ENCODE measurements around the gene SLC18A3. TPM values are rescaled to one million over a fixed set of nuclear protein-coding genes. Genes with fewer than 3 reads are reported as not detected.

The SLC18A3 gene
- total RNA-seq, 1 experiment from 2014 or later = not detected

DNA sequence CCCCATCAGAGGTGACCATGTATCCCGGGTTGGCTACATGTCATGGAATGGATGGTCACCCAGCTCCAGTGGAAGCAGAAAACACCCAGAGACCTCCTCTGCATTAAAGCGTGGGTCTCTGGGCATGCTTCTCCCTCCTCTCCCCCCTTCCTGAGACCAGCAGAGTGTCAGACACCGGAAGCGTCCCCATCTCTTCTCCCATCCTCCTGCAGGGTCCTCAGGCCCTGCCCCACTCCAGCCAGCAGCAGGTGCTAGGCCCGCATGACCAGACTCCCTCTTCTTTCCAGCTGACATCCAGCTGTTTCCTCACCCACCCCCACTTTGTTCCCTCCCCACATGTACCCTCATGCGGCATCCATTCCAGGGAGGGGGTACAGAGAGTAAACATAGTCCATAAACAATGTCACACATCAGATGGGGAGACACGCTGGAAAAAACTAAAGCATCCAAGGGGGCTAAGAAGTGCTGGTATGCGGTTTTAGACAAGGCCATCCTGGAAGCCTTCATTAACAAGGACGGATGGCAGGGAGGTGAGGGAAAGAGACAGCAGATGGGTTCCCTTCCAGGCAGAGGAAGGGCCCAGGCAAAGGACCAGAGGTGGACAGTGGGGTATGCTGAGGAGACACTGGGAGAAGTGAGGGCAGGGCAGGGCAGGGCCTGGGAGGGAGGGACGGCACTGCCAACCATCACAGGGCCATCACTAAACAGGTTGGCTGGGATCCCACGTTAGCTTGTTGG is 12.5 kb upstream of the SLC18A3 start:
- Histone ChIP-seq H3K9ac (ENCODE audit: extremely low read depth, insufficient read length, low read length) (no peak overlapping the region), H3T11ph (ENCODE audit: low read length) (no peak overlapping the region), H2BK15ac (ENCODE audit: low read depth, low read length) (no peak overlapping the region), H3K27ac (ENCODE audit: insufficient read length, low read depth, low read length) (no peak overlapping the region), H2BK12ac (ENCODE audit: insufficient read length, low read depth, low read length) (no peak overlapping the region), H3K79me1 (ENCODE audit: insufficient read depth, low read depth, low read length, poor library complexity, severe bottlenecking) (no peaks in the 10 kb centered on the region), H3K23me2 (ENCODE audit: insufficient read length, low read depth, low read length, poor library complexity, severe bottlenecking) (no peaks in the 10 kb centered on the region), H3K79me2 (ENCODE audit: insufficient read depth, low read length) (no peaks in the 10 kb centered on the region), H3K9me3 (ENCODE audit: control insufficient read depth, low read depth, low read length) (no peaks in the 10 kb centered on the region), H4K91ac (ENCODE audit: insufficient read length, low read depth, low read length) (no peak overlapping the region), H2BK20ac (ENCODE audit: low read depth, low read length, poor library complexity, severe bottlenecking) (no peak overlapping the region), H3K4ac (ENCODE audit: low read depth, low read length) (no peak overlapping the region), H3K14ac (ENCODE audit: insufficient read depth, low read length) (no peak overlapping the region; the same call in 1 of the 2 replicates), H3K4me2 (ENCODE audit: insufficient read depth, insufficient read length, low read length) (no peak overlapping the region), H4K20me1 (ENCODE audit: control insufficient read depth, insufficient read depth, insufficient read length) (no peaks in the 10 kb centered on the region), H2AFZ (ENCODE audit: low read length) (no peak overlapping the region), H3K4me1 (ENCODE audit: insufficient read depth, low read length) (no peaks in the 10 kb centered on the region), H2AK5ac (ENCODE audit: insufficient read length, low read length) (no peak overlapping the region), H3K18ac (ENCODE audit: insufficient read length, low read depth, low read length) (no peak overlapping the region), H3K27me3 (ENCODE audit: insufficient read depth, low read length) (no peaks in the 10 kb centered on the region), H2BK120ac (ENCODE audit: low read depth, low read length, poor library complexity, severe bottlenecking) (no peak overlapping the region), H3K23ac (ENCODE audit: insufficient read length, low read depth, low read length) (no peak overlapping the region), H4K8ac (replicated peaks; ENCODE audit: insufficient read length, low read depth, low read length) (no peak overlapping the region), H4K5ac (ENCODE audit: insufficient read length, low read depth, low read length) (no peak overlapping the region), H3K56ac (ENCODE audit: insufficient read length, low read depth, low read length) (no peak overlapping the region), H2BK5ac (ENCODE audit: insufficient read length, low read length) (no peak overlapping the region)
- H3K4me1 Mint-ChIP-seq = peaks cover 13% of the 10 kb centered on the region in 2 experiments
- no CpG with 5 or more reads among the region's 11 CpGs for WGBS (ENCODE audit: extremely low coverage, insufficient read length, low lambda C conversion rate)
- no peak overlapping the region for H3K4me3 Mint-ChIP-seq
- H3K36me3 Mint-ChIP-seq (ENCODE audit: insufficient read depth in 1 of 3, low read depth in 3 of 3) = no peaks in the 10 kb centered on the region
- no peaks in the 10 kb centered on the region for H3K9me3 Mint-ChIP-seq
- H3K27ac Mint-ChIP-seq = peak overlapping the region in 1 of 3 experiments; percentile 56; a peak in 1 of 7 replicates
- no peak for TF ChIP-seq CTCF (conservative IDR thresholded peaks at IDR 0.05)
- peaks cover 52% of the 10 kb centered on the region for H3K27me3 Mint-ChIP-seq (ENCODE audit: low read depth)
- no peak for DNase-seq

All from H9 (cell line).